ENCODE data around the gene TUBB.

TUBB gene

DNA sequence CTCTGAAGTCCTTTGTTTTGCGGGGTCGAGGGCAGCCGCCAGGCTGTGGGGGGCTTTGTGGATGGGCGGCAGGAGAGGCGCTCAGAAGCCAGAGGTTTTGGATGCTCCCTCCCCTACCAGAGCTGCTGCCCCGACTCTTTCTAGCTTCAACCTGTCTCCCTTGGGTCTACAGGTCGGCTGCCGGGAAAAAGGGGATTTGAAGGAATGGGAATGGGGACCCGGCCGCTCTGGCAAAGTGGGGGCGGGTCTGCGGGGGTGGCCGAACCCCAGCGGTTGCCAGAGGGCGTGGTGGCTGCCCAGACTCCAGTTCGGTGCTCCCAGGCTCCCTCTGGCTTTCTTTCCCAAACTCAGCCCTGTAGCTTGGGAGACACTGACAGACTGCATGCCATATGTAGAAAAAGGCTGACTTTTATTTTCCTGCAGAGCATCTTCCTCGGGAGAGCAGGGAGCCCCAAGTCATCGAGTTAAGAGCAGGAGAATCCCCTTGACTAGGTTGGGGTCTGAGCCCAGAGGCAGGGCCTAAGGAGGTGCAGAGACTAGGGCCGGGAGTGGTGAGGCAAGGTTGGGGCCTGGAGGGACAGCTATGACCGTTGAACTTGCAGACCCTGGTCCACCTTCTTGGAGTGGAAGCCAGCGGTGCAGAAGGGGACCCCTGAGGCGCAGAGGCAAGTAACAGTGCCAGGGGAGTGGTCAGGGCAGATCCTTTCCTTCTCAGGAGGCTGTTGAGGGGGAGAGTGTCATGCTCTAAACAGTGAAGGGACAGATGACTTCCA lies 32.3 kb upstream of the TUBB start:
- Histone ChIP-seq H3K4me3 (IDR thresholded peaks at IDR 0.05; ENCODE audit: insufficient read depth, low read depth, low read length) (no peak overlapping the region), H4K20me1 (ENCODE audit: insufficient read depth) (no peaks in the 10 kb centered on the region), H3K79me2 (ENCODE audit: insufficient read depth, low read depth) (peaks cover 33% of the 10 kb centered on the region), H3K9ac (peak overlapping the region; percentile 64), H3K27ac (peak overlapping the region; percentile 76; the same call in 1 of the 2 replicates), H2AFZ (ENCODE audit: low read depth) (peak overlapping the region; percentile 63; the same call in 1 of the 2 replicates), H3K4me2 (peak overlapping the region; percentile 76), H3K4me1 (ENCODE audit: low read depth, poor library complexity, severe bottlenecking) (peaks cover 63% of the 10 kb centered on the region), H3K27me3 (ENCODE audit: insufficient read depth, low read depth) (no peaks in the 10 kb centered on the region), H3K36me3 (ENCODE audit: insufficient read depth) (no peaks in the 10 kb centered on the region)
- TF ChIP-seq, protein P1, sequence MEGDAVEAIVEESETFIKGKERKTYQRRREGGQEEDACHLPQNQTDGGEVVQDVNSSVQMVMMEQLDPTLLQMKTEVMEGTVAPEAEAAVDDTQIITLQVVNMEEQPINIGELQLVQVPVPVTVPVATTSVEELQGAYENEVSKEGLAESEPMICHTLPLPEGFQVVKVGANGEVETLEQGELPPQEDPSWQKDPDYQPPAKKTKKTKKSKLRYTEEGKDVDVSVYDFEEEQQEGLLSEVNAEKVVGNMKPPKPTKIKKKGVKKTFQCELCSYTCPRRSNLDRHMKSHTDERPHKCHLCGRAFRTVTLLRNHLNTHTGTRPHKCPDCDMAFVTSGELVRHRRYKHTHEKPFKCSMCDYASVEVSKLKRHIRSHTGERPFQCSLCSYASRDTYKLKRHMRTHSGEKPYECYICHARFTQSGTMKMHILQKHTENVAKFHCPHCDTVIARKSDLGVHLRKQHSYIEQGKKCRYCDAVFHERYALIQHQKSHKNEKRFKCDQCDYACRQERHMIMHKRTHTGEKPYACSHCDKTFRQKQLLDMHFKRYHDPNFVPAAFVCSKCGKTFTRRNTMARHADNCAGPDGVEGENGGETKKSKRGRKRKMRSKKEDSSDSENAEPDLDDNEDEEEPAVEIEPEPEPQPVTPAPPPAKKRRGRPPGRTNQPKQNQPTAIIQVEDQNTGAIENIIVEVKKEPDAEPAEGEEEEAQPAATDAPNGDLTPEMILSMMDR (conservative IDR thresholded peaks at IDR 0.05; ENCODE audit: low read depth, low read length) = no peak

DNA sequence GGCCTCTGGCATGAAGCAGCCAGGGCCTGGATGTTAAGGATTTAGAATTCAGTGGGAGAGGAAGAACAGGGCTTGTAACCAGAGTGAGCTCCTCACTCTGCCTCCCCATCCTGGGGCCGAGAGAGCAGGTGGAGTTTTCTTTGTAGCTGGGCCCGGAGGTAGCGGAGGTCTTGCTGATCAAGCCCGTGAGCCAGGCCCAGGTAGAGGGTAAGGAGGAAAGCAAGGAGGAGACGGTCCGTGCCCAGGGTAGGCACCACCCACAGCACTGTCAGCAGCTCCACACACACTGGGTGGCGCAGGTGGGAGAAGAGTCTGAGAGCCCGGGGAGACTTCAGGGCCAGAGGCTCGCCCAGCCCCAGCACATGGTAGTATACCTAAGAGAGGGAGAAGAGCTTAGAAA lies 31.6 kb upstream of the TUBB start:
- Histone ChIP-seq H3K4me3 (IDR thresholded peaks at IDR 0.05; ENCODE audit: insufficient read depth, low read depth, low read length) (no peak overlapping the region), H2AFZ (ENCODE audit: low read depth) (no peak overlapping the region), H3K4me1 (ENCODE audit: low read depth, poor library complexity, severe bottlenecking) (peaks cover 57% of the 10 kb centered on the region), H3K27ac (no peak overlapping the region), H3K4me2 (no peak overlapping the region), H3K9ac (no peak overlapping the region), H4K20me1 (ENCODE audit: insufficient read depth) (no peaks in the 10 kb centered on the region), H3K36me3 (ENCODE audit: insufficient read depth) (no peaks in the 10 kb centered on the region), H3K27me3 (ENCODE audit: insufficient read depth, low read depth) (no peaks in the 10 kb centered on the region), H3K79me2 (ENCODE audit: insufficient read depth, low read depth) (peaks cover 25% of the 10 kb centered on the region)
- TF ChIP-seq, protein P1 (conservative IDR thresholded peaks at IDR 0.05; ENCODE audit: low read depth, low read length) = no peak

DNA sequence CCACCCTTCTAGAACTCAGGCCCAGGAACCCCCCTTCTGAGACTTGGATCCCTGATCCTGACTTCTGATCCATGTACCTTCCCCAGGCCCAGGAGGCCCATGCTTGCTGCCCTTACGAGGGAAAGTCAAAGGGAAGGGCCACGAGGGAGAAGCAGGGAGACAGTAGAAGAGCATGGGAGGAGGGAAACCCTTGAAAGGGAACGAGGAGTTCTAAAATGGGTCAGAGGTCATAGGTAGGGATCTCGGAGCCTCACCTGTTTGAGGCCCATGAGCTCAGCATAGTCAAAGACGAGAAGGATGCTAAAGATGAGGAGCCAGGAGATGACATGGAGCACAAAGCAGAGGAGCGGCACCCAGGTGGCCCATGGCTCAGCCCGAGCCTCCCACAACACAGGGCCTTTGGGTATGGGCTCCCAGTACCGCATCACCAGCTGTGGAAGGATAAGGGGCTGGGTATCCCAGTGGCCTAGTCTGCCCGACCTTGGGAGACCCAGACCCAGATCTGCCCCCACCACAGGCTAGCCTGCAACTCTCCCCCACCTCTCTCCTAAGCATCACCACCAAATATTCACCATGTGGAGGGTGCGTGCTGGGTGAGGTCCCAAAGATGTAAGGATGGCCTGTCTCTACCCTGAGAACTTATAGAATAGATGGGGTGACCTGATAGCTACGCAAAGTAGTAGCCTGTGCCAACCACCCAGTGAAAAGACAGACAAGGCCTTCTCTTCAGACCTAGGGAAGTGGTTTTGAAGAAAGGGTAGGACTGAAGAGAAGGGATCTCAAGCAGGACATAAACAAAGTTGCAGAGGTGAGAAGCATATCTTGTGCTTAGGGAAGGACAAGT lies 30.9 kb upstream of the TUBB start:
- Histone ChIP-seq H4K20me1 (ENCODE audit: insufficient read depth) (no peaks in the 10 kb centered on the region), H3K27ac (no peak overlapping the region), H3K79me2 (ENCODE audit: insufficient read depth, low read depth) (peaks cover 19% of the 10 kb centered on the region)

DNA sequence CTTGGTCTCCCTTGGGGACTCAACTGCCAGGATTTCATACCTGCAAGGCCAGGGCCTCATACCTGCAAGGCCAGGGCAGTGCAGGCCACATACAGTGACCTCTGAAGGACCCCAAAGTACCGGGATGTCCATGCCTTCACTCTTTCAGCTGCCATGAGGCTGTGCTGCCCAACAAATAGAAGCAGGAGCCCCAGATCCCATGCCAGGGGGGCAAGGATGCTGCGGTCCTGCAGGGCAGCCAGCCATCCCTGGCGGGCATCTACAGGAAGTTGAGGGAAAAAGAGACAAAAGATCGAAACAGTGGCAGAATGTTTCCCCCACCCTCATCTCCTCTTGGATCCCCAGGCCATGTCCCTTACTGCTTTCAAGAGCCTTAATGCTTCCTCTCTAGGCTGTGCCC lies 30.2 kb upstream of the TUBB start:
- Histone ChIP-seq H3K79me2 (ENCODE audit: insufficient read depth, low read depth) (peaks cover 13% of the 10 kb centered on the region), H3K36me3 (ENCODE audit: insufficient read depth) (no peaks in the 10 kb centered on the region), H3K27ac (peak overlapping the region; percentile 21; the same call in 1 of the 2 replicates), H3K4me3 (IDR thresholded peaks at IDR 0.05; ENCODE audit: insufficient read depth, low read depth, low read length) (no peak overlapping the region), H3K27me3 (ENCODE audit: insufficient read depth, low read depth) (no peaks in the 10 kb centered on the region), H3K9ac (peak overlapping the region; percentile 49; the same call in 1 of the 2 replicates), H2AFZ (ENCODE audit: low read depth) (peak overlapping the region; percentile 90), H4K20me1 (ENCODE audit: insufficient read depth) (no peaks in the 10 kb centered on the region), H3K4me1 (ENCODE audit: low read depth, poor library complexity, severe bottlenecking) (peaks cover 49% of the 10 kb centered on the region), H3K4me2 (peak overlapping the region; percentile 96)
- TF ChIP-seq, protein P1 (conservative IDR thresholded peaks at IDR 0.05; ENCODE audit: low read depth, low read length) = no peak

More for the DNA sequence above, 30.9 kb upstream of the TUBB start:
- Histone ChIP-seq H3K4me2 (peak overlapping the region; percentile 96; the same call in 1 of the 2 replicates), H3K4me3 (IDR thresholded peaks at IDR 0.05; ENCODE audit: insufficient read depth, low read depth, low read length) (no peak overlapping the region), H3K9ac (no peak overlapping the region; the same call in 1 of the 2 replicates), H2AFZ (ENCODE audit: low read depth) (no peak overlapping the region), H3K4me1 (ENCODE audit: low read depth, poor library complexity, severe bottlenecking) (peaks cover 53% of the 10 kb centered on the region), H3K36me3 (ENCODE audit: insufficient read depth) (no peaks in the 10 kb centered on the region), H3K27me3 (ENCODE audit: insufficient read depth, low read depth) (no peaks in the 10 kb centered on the region)
- TF ChIP-seq, protein P1 (conservative IDR thresholded peaks at IDR 0.05; ENCODE audit: low read depth, low read length) = no peak
